GM10248 (cell line): ENCODE measurements around the gene NDUFV1.
"Not testable (repeated sequence)": the region's sequence is repeated elsewhere in the genome, so short reads cannot be mapped to it uniquely, and the experiment has no call there.

Source experiments
- CTCF ChIA-PET: fragments of 300-600 bp; sonication (Branson Sonifier 250); formaldehyde crosslinking; extraction: SDS; loops from one replicate; lab custom pipeline; 2021; ENCODE audit warnings: antibody characterized with exemption; lab: Yijun Ruan, JAX
- POLR2A ChIA-PET: fragments of 350-650 bp; sonication (Branson Sonifier 250); formaldehyde crosslinking; extraction: SDS; loops from one replicate; lab custom pipeline; 2020; ENCODE audit warnings: antibody characterized with exemption; lab: Yijun Ruan, JAX
- DNase-seq: peaks from one replicate; pipeline ENCODE4 v3.0.0; 2012; ENCODE audit errors: extremely low spot score
- CTCF ChIP-seq: IDR thresholded peaks from 2 replicates; pipeline ENCODE4 v1.5.1; 2012; ENCODE audit warnings: mild to moderate bottlenecking, low read depth; ENCODE audit errors: extremely low read depth, missing control alignments, control extremely low read depth

The NDUFV1 gene

DNA sequence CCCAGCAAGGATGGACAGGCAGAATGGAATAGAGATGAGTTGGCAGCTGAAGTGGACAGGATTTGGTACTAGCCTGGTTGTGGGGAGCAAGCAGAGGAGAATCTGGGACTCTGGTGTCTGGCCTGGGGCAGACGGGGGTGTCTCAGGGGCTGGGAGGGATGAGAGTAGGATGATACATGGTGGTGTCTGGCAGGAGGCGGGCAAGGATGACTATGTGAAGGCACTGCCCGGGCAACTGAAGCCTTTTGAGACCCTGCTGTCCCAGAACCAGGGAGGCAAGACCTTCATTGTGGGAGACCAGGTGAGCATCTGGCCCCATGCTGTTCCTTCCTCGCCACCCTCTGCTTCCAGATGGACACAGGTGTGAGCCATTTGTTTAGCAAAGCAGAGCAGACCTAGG, 20.8 kb upstream of the NDUFV1 start:
- TF ChIP-seq CTCF, result no peak
- no peak for DNase-seq
- CTCF ChIA-PET, result interaction anchor here (0.6 to 3.9 kb wide), 3 partner anchors 18 to 44 kb away, joined by 3 to 28 read pairs (median 4); partner anchors contain the start of gene NUDT8
- POLR2A ChIA-PET, result interaction anchor here (1.4 kb wide), 1 partner anchor 27 kb away, joined by 5 read pairs; no protein-coding TSS in a partner anchor

DNA sequence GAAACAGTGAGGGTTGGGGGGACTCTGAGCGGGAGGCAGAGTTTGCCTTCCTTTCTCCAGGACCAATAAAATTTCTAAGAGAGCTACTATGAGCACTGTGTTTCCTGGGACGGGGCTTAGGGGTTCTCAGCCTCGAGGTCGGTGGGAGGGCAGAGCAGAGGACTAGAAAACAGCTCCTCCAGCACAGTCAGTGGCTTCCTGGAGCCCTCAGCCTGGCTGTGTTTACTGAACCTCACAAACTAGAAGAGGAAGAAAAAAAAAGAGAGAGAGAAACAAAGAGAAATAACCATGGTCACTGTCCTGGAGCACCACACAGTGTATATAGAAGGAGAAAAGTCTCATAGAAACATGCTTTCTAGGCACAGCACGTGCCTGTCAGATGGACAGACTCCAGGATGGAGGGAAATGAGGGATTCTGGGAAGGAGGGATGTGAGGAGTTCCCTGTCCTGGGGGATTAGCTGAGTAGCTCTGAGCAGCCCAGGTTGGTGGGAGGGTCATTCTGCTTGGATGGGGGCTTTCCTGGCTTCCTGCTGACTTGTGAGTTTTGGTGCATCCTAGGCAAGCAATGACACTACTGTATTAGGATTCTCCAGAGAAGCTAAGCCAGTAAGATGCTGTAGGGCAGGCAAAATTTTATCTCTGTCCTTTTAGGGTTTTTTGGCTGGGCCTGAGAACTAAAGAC, 20.0 kb upstream of the NDUFV1 start:
- DNase-seq, result no peak
- ChIA-PET POLR2A (no interaction called here), CTCF (interaction anchor here (0.9 to 1.8 kb wide), 3 partner anchors 9 to 28 kb away, joined by 3 to 4 read pairs (median 4); no protein-coding TSS in a partner anchor)
- TF ChIP-seq CTCF, result no peak

GRCh38 chr11:67588136-67588503, 18.6 kb upstream of the NDUFV1 start:
- no peak for TF ChIP-seq CTCF

DNA sequence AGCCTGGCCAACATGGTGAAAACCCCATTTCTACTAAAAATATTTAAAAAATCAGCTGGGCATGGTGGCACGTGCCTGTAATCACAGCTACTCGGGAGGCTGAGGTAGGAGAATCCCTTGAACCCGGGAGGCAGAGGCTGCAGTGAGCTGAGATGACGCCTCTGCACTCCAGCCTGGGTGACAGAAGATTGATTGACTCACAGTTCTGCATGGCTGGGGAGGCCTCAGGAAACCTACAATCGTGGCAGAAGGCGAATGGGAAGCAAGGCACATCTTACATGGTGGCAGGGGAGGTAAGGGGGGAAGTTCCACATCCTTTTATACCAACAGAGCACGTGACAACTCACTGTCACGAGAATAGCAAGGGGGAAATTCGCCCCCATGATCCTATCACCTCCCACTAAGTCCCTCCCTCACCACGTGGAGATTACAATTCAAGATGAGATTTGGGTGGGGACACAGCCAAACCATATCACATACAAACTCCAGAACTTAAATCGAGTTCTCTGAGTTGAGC, 17.8 kb upstream of the NDUFV1 start:
- DNase-seq, CTCF ChIA-PET: not testable (repeated sequence)
- POLR2A ChIA-PET, result interaction anchor here (0.9 kb wide), 1 partner anchor 16 kb away, joined by 3 read pairs; no protein-coding TSS in a partner anchor

More at GRCh38 chr11:67588136-67588503, 18.6 kb upstream of the NDUFV1 start:
- POLR2A ChIA-PET, result interaction anchor here (0.9 to 1.0 kb wide), 2 partner anchors 15 to 42 kb away, joined by 3 read pairs; partner anchors contain the start of gene NUDT8
- DNase-seq, result no peak
- CTCF ChIA-PET, result interaction anchor here (1.1 to 1.7 kb wide), 3 partner anchors 10 to 42 kb away, joined by 3 to 4 read pairs (median 4); partner anchors contain the start of gene NUDT8

DNA sequence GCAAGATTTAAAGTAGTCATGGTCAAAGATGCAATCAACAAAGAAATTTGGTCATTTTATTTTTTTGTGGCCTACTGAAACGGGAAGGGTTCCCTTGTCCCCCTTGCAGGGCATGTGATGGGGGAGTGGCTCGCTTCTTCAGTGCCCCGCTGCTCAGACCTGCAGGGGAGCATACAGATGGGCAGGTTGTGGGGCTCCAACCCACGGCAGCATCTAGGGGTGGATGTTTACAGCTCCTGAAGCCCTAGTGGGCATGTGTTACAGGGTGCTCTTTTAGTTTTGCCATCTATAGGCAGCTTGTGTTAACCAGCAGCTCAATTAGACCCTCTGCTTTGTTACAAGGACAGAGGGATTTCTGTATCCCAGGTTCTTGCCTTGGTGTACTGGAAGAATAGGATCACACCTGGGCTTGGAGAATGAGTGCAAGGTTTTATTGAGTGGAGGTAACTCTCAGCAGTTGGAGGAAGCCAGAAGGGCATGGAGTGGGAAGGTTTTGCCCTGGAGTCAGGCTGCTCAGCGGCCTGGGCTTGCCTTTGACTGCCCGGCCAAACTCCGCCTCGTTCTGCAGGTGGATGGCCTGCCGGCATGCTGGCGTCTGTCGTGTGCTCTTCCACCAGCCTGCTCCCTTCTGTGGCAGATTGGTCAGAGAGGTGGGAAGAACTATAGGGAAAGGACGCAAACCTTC, 13.7 kb upstream of the NDUFV1 start:
- no peak for TF ChIP-seq CTCF
- CTCF ChIA-PET, result interaction anchor here (1.7 to 5.2 kb wide), 2 partner anchors 10 to 16 kb away, joined by 4 to 24 read pairs; partner anchors contain the start of gene GSTP1
- POLR2A ChIA-PET, result interaction anchor here (0.6 kb wide), 1 partner anchor 23 kb away, joined by 3 read pairs; no protein-coding TSS in a partner anchor

DNA sequence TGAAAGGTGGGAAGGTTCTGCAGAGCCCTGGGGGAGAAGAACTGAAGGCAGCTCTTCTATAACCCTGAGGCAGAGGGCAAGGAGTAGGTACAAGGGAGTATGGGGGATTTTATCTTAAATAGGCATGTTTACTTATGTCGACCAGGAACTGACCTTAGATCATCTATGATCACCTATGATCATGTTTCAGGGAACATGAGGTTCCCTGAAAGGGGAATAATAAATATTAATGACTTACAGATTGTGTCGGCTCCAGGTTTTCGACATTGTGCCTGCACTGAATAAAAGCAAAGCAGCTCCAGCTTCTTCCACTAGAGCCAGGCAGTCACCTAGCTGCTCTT, 13.2 kb upstream of the NDUFV1 start:
- POLR2A ChIA-PET, result interaction anchor here (0.6 kb wide), 1 partner anchor 23 kb away, joined by 3 read pairs; no protein-coding TSS in a partner anchor
- TF ChIP-seq CTCF, result no peak
- CTCF ChIA-PET, result interaction anchor here (1.0 to 5.2 kb wide), 2 partner anchors 10 to 21 kb away, joined by 3 to 24 read pairs; partner anchors contain the start of gene GSTP1
- no peak for DNase-seq

More for the DNA sequence above, 13.7 kb upstream of the NDUFV1 start:
- DNase-seq, result no peak
